ENCODE results near the gene LGALS1. TPM values are rescaled to one million over a fixed set of nuclear protein-coding genes. Genes with fewer than 3 reads are reported as not detected.

Gene LGALS1
- total RNA-seq, 1 experiment from 2014 or later: 1,080 TPM

DNA sequence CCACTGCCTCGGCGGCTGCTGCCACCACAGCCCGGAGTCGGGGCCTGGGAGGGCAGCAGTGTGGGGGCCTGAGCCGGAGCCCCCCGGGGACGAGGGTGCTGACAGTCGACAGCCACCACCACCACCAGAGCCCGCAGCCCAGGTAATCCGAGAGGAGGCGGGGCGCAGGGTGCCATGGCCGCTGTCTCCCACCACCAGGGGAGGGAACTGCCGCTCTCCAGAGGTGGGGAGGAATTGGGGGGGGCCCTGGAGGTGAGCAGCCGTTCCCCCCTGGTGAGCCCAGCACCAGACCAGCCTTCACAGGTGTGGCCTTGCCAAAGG is 34.0 kb downstream of the LGALS1 start:
- ChIA-PET CTCF (no interaction called here), RAD21 (ENCODE audit: low non-redundant PET in 1 of 2, low total read pairs in 2 of 2, uncharacterized antibody in 2 of 2, unreplicated experiment in 2 of 2) (no interaction called here), POLR2A (no interaction called here)
- no peaks in the 10 kb centered on the region for H3K36me3 ChIP-seq (ENCODE audit: control insufficient read depth in 1 of 2, insufficient read depth in 2 of 2, low read length in 2 of 2)
- ATAC-seq (no peak), DNase-seq (ENCODE audit: low read depth, low spot score) (no peak)
- H3K4me3 ChIP-seq (replicated peaks in 1 of 2; ENCODE audit: low read depth in 1 of 2, low read length in 2 of 2): no peak overlapping the region
- H4K20me1 ChIP-seq (ENCODE audit: insufficient read depth): no peaks in the 10 kb centered on the region
- H3K4me1 ChIP-seq (ENCODE audit: control insufficient read depth in 1 of 2, insufficient read depth in 2 of 2, low read length in 2 of 2): 0 out of 4 replicates have a peak, but pooled peaks cover 0 to 2% of the 10 kb centered on the region in 2 experiments
- intact Hi-C loops (cut with micrococcal nuclease): no loop called here
- BruUV-seq (replicated peaks): no TSS peak
- H3K27ac ChIP-seq (ENCODE audit: low read depth, low read length): no peak overlapping the region
- no peak overlapping the region for H2AFZ ChIP-seq (ENCODE audit: low read depth, low read length, poor library complexity, severe bottlenecking)
- TF ChIP-seq ZNF274 (IDR thresholded peaks at IDR 0.05; ENCODE audit: low read depth, low read length) (no peak), CEBPB (IDR thresholded peaks at IDR 0.05; ENCODE audit: low read depth) (no peak), SP1 (IDR thresholded peaks at IDR 0.05; ENCODE audit: low read depth) (no peak), ZFX (IDR thresholded peaks at IDR 0.05) (no peak), SIN3A (IDR thresholded peaks at IDR 0.05; ENCODE audit: low read depth) (no peak), TCF7L2 (IDR thresholded peaks at IDR 0.05; ENCODE audit: borderline replicate concordance, extremely low read depth, insufficient read depth, insufficient read length) (no peak)
- TF ChIP-seq, protein P1, sequence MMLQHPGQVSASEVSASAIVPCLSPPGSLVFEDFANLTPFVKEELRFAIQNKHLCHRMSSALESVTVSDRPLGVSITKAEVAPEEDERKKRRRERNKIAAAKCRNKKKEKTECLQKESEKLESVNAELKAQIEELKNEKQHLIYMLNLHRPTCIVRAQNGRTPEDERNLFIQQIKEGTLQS (IDR thresholded peaks at IDR 0.05): no peak
- H3K79me2 ChIP-seq (ENCODE audit: insufficient read depth, low read length): no peaks in the 10 kb centered on the region
- H3K9ac ChIP-seq (ENCODE audit: low read length): no peak overlapping the region
- no peak overlapping the region for H3K4me2 ChIP-seq (ENCODE audit: low read length)
- no peaks in the 10 kb centered on the region for H3K27me3 ChIP-seq (ENCODE audit: insufficient read depth, low read length)
- no peaks in the 10 kb centered on the region for H3K9me2 ChIP-seq (ENCODE audit: insufficient read depth)
- no peaks in the 10 kb centered on the region for H3K9me3 ChIP-seq (ENCODE audit: control insufficient read depth in 1 of 2, insufficient read depth in 1 of 2, low read depth in 1 of 2, low read length in 2 of 2)

DNA sequence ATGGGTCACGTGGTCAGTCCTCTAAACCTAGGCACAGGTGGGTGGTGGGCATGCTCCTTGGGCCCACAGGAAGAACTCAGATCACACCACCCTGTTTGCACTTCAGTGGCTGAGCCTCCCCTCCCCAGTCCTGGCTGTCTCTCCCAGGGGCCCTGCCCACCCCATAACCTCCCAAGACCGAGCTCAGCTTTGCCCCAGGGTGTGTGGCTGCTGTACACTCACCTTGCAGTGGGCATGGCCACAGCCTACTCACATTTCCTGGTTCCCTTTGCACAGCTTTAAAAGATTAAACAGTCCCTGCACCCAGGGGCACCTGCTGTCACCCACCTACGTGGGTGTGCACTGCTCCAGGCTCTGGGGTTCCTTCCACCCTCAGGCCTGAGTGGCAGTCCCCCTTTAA is 35.2 kb downstream of the LGALS1 start:
- CTCF ChIA-PET: no interaction called here
- no peak for DNase-seq (ENCODE audit: low read depth, low spot score)

More for the DNA sequence above, 35.2 kb downstream of the LGALS1 start:
- intact Hi-C loops (cut with micrococcal nuclease): no loop called here
- Histone ChIP-seq H2AFZ (ENCODE audit: low read depth, low read length, poor library complexity, severe bottlenecking) (no peak overlapping the region), H3K27ac (ENCODE audit: low read depth, low read length) (no peak overlapping the region), H3K9me3 (ENCODE audit: control insufficient read depth in 1 of 2, insufficient read depth in 1 of 2, low read depth in 1 of 2, low read length in 2 of 2) (no peaks in the 10 kb centered on the region), H3K4me3 (replicated peaks in 1 of 2; ENCODE audit: low read depth in 1 of 2, low read length in 2 of 2) (no peak overlapping the region), H3K9me2 (ENCODE audit: insufficient read depth) (no peaks in the 10 kb centered on the region), H3K27me3 (ENCODE audit: insufficient read depth, low read length) (no peaks in the 10 kb centered on the region), H3K4me2 (ENCODE audit: low read length) (no peak overlapping the region), H3K79me2 (ENCODE audit: insufficient read depth, low read length) (no peaks in the 10 kb centered on the region), H4K20me1 (ENCODE audit: insufficient read depth) (no peaks in the 10 kb centered on the region), H3K36me3 (ENCODE audit: control insufficient read depth in 1 of 2, insufficient read depth in 2 of 2, low read length in 2 of 2) (no peaks in the 10 kb centered on the region), H3K9ac (ENCODE audit: low read length) (no peak overlapping the region), H3K4me1 (ENCODE audit: control insufficient read depth in 1 of 2, insufficient read depth in 2 of 2, low read length in 2 of 2) (0 out of 4 replicates have a peak, but pooled peaks cover 0 to 2% of the 10 kb centered on the region in 2 experiments)
- BruUV-seq (replicated peaks): no TSS peak
- TF ChIP-seq TCF7L2 (IDR thresholded peaks at IDR 0.05; ENCODE audit: borderline replicate concordance, extremely low read depth, insufficient read depth, insufficient read length) (no peak), POLR2AphosphoS5 (IDR thresholded peaks at IDR 0.05; ENCODE audit: low read depth, low read length) (no peak), EGR1 (IDR thresholded peaks at IDR 0.05; ENCODE audit: low read depth) (no peak), SRF (IDR thresholded peaks at IDR 0.05; ENCODE audit: low read depth) (no peak)
- ChIA-PET RAD21 (ENCODE audit: low non-redundant PET in 1 of 2, low total read pairs in 2 of 2, uncharacterized antibody in 2 of 2, unreplicated experiment in 2 of 2) (no interaction called here), POLR2A (no interaction called here)
- ATAC-seq: no peak

Measured in HCT116 (cell line).